Activated CD4-positive, alpha-beta T cell treated with anti-CD3 and anti-CD28 coated beads, Interleukin-2, amount 50 U/mL, for 24 hours (primary cell): ENCODE results near the gene UQCC2.

ENCODE experiments used
- DNase-seq, 2 donors: peaks; one replicate each; pipeline ENCODE4 v3.0.0-alpha.2; 2020; ENCODE audit warnings: low read depth in 1 of 2, low spot score in 1 of 2

The UQCC2 gene

GRCh38 chr6:33692078-33692759, 19.3 kb downstream of the UQCC2 start:
- DNase-seq: no peak

DNA sequence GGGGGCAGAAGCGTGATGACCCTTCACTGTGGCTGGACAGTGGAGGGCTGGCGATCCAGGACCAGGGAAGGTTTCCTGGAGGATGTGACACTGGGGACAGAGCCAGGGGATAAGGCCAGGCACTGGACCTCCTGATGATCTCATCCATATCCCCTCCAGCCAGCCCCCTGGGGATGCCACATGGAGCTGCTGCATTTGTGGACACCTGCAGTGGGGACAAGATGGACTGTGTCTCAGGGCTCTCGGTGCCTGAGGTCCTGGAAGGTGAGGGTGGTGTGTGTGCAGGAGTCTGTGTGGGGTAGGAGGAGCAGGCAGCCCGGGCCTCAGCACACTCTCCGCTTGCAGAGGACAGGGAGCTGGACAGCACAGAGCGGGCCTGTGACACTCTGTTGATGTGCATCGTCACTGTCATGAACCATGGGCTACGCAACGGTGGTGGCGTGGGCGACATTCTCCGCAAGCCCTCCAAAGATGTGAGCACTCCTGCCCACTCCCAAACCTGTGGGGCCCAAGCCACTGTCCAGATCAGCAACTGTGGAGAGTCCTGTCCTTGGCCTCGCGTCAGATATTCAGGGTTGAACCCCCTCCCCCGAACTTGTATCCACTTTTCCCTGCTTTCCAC, 19.9 kb downstream of the UQCC2 start:
- DNase-seq: no peak

DNA sequence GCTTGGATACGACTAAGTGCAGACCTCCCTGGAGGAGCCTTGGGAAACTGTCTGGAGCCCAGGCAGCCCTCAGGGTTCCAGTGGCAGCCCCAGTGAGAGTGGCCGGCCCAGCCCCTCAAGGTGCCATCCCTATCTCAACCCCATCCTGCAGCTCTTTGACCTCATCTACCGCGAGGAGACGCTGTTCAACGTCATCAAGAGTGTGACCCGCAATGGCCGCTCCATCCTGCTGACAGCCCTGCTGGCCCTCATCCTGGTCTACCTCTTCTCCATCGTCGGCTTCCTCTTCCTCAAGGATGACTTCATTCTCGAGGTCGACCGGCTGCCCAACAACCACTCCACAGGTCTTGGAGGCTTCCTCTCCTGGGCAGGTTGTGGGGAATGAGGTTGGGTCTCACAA, 20.7 kb downstream of the UQCC2 start:
- DNase-seq: no peak

GRCh38 chr6:33689879-33690278, 21.6 kb downstream of the UQCC2 start:
- no peak for DNase-seq

DNA sequence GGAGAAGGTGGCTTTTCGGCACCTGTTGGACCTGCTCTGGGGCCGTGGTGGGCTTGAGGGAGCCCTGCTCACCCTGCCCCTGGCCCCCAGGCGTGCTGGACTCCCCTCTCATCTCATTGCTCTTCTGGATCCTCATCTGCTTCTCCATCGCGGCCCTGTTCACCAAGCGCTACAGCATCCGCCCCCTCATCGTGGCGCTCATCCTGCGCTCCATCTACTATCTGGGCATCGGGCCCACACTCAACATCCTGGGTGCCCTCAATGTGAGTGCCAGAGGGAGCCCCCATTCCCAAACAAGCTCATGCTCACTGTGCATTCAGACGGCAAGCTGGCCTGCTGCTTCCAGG, 22.4 kb downstream of the UQCC2 start:
- no peak for DNase-seq

- no peak for DNase-seq
Measured at GRCh38 chr6:33688451-33689147, 22.9 kb downstream of the UQCC2 start.

GRCh38 chr6:33688006-33688405, 23.5 kb downstream of the UQCC2 start:
- no peak for DNase-seq

DNA sequence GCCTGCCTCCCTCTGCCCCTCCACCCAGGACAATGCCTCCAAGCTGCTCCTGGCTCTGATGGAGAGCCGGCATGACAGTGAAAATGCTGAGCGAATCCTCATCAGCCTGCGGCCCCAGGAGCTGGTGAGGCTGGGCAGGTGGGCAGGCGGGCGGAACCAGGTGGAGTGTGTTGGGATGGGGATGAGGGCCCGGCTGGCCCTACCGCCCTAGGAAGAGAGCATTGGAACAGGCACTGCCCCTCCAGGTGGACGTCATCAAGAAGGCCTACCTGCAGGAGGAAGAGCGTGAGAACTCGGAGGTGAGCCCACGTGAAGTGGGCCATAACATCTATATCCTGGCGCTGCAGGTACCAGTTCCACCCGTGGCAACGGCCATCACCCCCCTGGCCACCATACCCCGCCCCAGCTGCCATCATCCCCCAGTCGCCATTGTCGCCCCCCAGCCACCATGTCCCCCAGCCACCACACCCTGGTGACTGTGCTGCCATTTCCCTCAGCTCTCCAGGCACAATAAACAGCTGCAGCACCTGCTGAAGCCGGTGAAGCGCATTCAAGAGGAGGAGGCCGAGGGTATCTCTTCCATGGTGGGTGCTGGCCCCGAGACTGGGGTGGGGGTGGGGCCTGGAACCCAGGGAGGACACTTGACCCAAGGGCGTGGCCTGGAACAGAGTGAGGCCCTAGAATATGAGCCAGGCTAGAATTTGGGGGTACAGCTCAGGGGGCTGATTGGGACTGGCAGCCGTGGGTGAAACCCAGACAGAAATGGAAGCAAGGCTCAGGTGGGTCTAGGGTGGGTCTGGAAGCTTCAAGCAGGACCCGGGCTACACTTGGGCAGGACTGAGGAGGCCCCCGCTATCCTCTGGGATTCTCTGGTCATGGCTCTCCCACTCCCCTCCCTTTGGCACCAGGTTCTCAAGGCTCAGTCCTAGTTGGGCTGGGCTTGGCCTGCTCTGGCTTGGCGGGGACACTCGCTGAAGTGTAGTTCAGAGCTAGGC, 24.2 kb downstream of the UQCC2 start:
- DNase-seq: no peak

- DNase-seq: no peak
Measured at GRCh38 chr6:33686225-33686924, 25.1 kb downstream of the UQCC2 start.

DNA sequence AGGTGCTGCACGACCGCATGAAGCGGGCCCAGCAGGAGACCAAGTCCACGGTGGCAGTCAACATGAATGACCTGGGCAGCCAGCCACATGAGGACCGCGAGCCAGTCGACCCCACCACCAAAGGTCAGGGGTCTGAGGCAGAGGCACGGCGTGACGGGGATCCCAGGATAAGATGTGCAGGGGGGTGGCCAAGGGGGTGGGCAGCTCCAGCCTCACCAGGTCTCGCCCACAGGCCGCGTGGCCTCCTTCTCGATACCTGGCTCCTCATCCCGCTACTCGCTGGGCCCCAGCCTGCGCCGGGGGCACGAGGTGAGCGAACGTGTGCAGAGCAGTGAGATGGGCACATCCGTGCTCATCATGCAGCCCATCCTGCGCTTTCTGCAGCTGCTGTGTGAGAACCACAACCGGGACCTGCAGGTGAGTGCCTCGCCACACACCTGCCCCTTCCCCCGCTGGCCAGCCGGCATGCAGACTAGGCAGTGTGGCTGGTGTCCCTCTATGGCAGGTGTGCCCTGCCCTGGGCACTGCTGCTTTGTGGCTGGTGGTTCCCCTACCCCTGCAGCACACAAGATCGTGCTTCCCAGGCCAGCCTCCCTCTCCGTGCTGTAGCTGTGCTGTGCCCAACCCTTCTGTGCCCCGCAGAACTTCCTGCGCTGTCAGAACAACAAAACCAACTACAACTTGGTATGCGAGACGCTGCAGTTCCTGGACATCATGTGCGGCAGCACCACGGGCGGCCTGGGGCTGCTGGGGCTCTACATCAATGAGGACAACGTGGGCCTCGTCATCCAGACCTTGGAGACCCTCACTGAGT, 25.9 kb downstream of the UQCC2 start:
- no peak for DNase-seq

DNA sequence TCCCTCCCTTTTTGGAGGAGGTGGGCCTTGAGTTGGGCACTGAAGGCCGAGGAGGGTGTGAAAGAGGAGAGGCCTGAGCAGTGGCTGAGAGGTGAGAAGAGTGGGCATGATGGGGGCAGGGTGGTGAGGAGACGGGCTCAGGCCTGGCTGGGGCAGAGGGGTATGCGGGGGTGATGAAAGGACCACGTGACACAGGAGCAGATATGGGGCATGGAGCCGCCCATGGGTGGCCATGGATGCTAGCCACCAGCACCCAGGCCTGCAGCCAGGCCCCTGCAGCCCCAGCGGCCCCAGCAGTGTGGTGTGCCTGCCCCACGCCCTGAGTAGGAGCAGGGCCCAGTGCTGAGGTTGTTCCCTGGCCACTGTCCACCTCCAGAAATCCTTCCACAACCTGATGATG, 26.5 kb downstream of the UQCC2 start:
- DNase-seq: no peak

- no peak for DNase-seq
Measured at GRCh38 chr6:33684428-33684896, 27.0 kb downstream of the UQCC2 start.

DNA sequence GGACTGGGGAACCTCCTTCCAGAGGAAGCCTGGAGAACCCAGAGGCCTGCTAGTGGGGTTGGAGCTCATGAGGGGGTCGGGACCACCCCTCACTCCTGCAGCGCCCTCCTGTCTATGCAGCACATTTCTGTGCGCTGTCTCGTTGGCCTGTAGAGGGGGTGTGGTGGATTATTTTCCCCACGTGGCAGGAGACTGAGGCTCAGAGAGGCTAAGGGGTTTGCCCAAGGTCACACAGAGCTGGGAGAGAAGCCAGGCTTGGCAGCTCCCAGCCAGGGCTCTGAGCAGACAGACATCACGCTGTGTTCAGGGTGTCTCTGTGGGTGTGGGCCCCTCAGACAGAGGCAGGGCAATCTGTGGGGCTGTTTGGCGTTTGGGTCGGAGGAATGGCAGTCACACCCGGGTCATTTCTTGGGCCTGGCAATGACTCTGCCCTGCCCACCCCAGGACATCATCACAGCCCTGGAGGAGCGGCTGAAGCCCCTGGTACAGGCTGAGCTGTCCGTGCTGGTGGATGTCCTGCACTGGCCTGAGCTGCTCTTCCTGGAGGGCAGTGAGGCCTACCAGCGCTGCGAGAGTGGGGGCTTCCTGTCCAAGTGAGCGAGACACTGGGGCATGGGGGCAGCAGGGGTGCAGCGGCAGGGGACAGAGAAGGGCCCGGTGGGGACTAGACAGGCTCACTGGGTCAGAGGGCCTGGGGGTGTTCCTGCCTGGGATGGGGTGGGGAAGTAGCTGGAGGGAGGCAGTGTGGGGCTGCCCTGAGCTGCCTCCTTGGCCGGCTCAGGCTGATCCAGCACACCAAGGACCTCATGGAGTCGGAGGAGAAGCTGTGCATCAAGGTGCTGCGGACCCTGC, 27.7 kb downstream of the UQCC2 start:
- DNase-seq: no peak

GRCh38 chr6:33683051-33683571, 28.4 kb downstream of the UQCC2 start:
- DNase-seq: no peak

DNA sequence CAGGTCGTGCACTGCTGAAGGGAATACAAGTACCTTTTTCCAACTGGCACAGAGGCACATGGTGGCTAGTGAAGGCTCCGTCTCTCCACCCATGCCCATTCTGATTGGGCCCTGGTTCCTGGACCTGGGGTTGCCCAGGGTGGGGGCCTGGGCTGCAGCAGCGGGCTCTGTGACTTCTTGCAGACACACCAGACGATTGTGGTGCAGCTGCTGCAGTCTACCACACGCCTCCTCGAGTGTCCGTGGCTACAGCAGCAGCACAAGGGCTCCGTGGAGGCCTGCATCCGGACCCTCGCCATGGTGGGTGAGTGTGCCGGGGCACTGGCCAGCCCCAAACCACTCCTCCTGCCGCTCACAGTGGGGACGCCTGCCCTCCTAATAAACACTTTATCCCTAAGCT, 29.2 kb downstream of the UQCC2 start:
- no peak for DNase-seq

DNA sequence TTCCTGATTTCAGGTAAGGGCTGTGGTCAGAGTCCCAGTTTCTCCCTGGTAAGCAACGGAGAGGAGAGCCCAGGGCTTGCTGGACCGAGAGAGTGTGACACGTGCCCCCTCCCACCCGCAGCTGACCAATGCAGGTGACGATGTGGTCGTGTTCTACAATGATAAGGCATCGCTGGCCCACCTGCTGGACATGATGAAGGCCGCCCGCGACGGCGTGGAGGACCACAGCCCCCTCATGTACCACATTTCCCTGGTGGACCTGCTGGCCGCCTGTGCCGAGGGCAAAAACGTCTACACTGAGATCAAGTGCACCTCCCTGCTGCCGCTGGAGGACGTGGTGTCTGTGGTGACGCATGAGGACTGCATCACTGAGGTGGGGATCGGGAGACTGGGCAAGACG, 31.7 kb downstream of the UQCC2 start:
- no peak for DNase-seq

DNA sequence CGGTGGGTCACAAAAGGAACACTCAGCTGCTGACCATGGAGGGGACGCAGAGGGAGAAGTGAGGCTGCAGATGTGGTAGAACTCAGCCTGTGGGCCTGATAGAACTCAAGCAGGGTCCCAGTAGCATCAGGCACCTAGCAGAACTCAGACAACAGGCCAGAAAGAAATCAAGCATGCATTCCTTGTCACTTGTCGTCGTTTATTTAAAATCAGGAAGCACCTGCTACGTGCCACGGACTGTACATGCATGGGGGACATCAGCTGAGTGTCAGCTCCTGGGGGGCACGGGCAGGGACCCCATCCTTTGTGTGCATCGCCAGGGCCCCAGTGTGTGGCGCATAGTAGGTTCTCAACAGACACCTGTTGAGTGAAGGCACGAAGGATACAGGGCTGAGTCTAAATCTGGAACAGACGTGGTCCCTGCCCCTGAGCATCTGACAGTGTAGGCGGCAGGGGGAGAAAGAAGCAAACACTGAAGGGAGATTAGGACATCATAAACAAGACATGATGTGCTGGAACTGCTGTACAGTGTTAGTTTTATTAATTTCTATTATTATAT, 32.5 kb downstream of the UQCC2 start:
- no peak for DNase-seq

DNA sequence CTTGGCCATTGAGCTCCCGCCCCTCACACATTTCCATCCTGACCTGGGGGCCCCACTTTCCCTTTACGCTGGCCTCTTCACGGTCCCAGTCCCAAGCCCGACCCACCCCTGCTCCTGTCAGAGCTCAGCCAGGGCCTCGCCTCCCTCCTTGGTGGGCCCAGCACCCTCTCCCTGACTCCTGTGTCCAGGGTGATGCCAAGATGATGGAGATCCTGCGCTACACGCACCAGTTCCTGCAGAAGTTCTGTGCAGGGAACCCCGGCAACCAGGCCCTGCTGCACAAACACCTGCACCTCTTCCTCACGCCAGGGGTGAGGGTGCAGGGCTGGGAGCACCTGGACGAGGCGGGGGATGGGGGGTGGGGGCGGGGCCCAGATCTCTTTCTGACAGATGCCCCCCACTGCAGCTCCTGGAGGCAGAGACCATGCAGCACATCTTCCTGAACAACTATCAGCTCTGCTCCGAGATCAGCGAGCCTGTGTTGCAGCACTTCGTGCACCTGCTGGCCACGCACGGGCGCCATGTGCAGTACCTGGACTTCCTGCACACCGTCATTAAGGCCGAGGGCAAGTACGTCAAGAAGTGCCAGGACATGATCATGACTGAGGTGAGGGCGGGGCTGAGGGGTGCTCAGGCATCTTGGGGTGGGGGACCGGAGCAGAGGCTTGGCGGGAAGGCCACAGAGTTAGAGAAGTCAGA, 33.1 kb downstream of the UQCC2 start:
- DNase-seq: no peak
